Thyroid gland (tissue), 4 donors: ENCODE measurements around the gene PCSK2.

ENCODE experiments used
- CTCF ChIP-seq, 6 experiments: fragments of 200-600 bp in 3 of 6; fragments of 450-650 bp in 3 of 6; sonication (generic) in 3 of 6; IDR thresholded peaks; one replicate each; pipeline ENCODE4 v1.5.1; 2016 to 2019; ENCODE audit warnings: antibody characterized with exemption in 6 of 6, mild to moderate bottlenecking in 2 of 6, inconsistent platforms in 1 of 6, moderate library complexity in 1 of 6
- POLR2A ChIP-seq, 2 donors: fragments of 450-650 bp; IDR thresholded peaks; one replicate each; pipeline ENCODE4 v1.6.1; 2017; ENCODE audit warnings: antibody characterized with exemption in 2 of 2, mild to moderate bottlenecking in 2 of 2, moderate library complexity in 1 of 2

- TF ChIP-seq CTCF (IDR thresholded peaks at IDR 0.05) (no peak), POLR2A (IDR thresholded peaks at IDR 0.05) (no peak)
These were observed 253.9 kb downstream of the PCSK2 start for GRCh38 chr20:17480696-17481095.
